Neural progenitor cell (in vitro differentiated cells): ENCODE results near the gene SGCD.

Experiments
- EZH2 ChIP-seq: fragments of 200-600 bp; sonication (generic); IDR thresholded peaks from 2 replicates; pipeline ENCODE4 v1.6.1; 2017; ENCODE audit warnings: antibody characterized with exemption, mild to moderate bottlenecking, moderate library complexity
- TF ChIP-seq, protein P1 (sequence below): fragments of 200-600 bp; sonication (generic); IDR thresholded peaks from 2 replicates; pipeline ENCODE4 v1.5.1; 2017; ENCODE audit warnings: antibody characterized with exemption, mild to moderate bottlenecking

GRCh38 chr5:156456857-156457256 lies 129.9 kb downstream of the SGCD start:
- TF ChIP-seq, protein P1, sequence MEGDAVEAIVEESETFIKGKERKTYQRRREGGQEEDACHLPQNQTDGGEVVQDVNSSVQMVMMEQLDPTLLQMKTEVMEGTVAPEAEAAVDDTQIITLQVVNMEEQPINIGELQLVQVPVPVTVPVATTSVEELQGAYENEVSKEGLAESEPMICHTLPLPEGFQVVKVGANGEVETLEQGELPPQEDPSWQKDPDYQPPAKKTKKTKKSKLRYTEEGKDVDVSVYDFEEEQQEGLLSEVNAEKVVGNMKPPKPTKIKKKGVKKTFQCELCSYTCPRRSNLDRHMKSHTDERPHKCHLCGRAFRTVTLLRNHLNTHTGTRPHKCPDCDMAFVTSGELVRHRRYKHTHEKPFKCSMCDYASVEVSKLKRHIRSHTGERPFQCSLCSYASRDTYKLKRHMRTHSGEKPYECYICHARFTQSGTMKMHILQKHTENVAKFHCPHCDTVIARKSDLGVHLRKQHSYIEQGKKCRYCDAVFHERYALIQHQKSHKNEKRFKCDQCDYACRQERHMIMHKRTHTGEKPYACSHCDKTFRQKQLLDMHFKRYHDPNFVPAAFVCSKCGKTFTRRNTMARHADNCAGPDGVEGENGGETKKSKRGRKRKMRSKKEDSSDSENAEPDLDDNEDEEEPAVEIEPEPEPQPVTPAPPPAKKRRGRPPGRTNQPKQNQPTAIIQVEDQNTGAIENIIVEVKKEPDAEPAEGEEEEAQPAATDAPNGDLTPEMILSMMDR: no peak
- TF ChIP-seq EZH2: no peak
